HCT116 (cell line): Measurements from ENCODE around the gene CGNL1. TPM values are rescaled to one million over a fixed set of nuclear protein-coding genes. Genes with fewer than 3 reads are reported as not detected.

Experiments used
- ATAC-seq: fragments of 200-7000 bp; cut with Tn5 transposase; 2 replicates; pipeline ENCODE4 v1.9.1; 2020; ENCODE audit warnings: mild to moderate bottlenecking, moderate library complexity
- BruUV-seq: library from RNA; stranded (reverse); fragments of 400-500 nt; replicated peaks from 2 replicates; lab custom pipeline; 2021; lab: Mats Ljungman, UMichigan
- CTCF ChIA-PET: fragments of 300-600 bp; sonication (Branson Sonifier 250); formaldehyde crosslinking; loops from one replicate; lab custom pipeline; 2021; ENCODE audit warnings: antibody characterized with exemption; lab: Charles Lee
- POLR2A ChIA-PET: fragments of 300-600, 350-600 bp; sonication (Branson Sonifier 250); formaldehyde crosslinking; loops from one replicate; lab custom pipeline; 2021; ENCODE audit warnings: antibody characterized with exemption; lab: Charles Lee
- RAD21 ChIA-PET, 2 experiments: fragments of 300-600 bp; sonication (Branson Sonifier 250); formaldehyde crosslinking; loops; one replicate each; lab custom pipeline; 2023; ENCODE audit warnings: low total read pairs in 2 of 2; ENCODE audit not compliant: uncharacterized antibody in 2 of 2, unreplicated experiment in 2 of 2, low non-redundant PET in 1 of 2; lab: Charles Lee
- DNase-seq: peaks from one replicate; pipeline ENCODE4 v3.0.0-alpha.2; 2010; ENCODE audit warnings: low read depth, low spot score
- H2AFZ ChIP-seq: fragments of 200-600 bp; shearing (Covaris generic), sonication (generic); 2 replicates; pipeline ENCODE4 v1.6.1; 2017; ENCODE audit warnings: low read depth, mixed run types, mixed read lengths, antibody characterized with exemption, low read length; ENCODE audit not compliant: poor library complexity, severe bottlenecking
- H3K27ac ChIP-seq: 2 replicates; pipeline ENCODE4 v1.5.1; 2012; ENCODE audit warnings: low read depth, low read length
- H3K27me3 ChIP-seq: fragments of 200-600 bp; sonication (generic); 2 replicates; pipeline ENCODE4 v1.6.1; 2016; ENCODE audit warnings: mixed run types, low read length, mixed read lengths; ENCODE audit not compliant: insufficient read depth
- H3K36me3 ChIP-seq, 2 experiments: fragments of 200-500 bp in 1 of 2; fragments of 200-600 bp in 1 of 2; sonication (Bioruptor generic) in 1 of 2; sonication (generic) in 1 of 2; 2 replicates each; pipeline versions ENCODE4 v1.5.1 to v1.6.1; 2014 to 2016; ENCODE audit warnings: low read length in 2 of 2, inconsistent platforms in 1 of 2, mixed read lengths in 1 of 2, mixed run types in 1 of 2; ENCODE audit not compliant: insufficient read depth in 2 of 2, control insufficient read depth in 1 of 2
- H3K4me1 ChIP-seq, 2 experiments: fragments of 200-600 bp in 1 of 2; sonication (generic) in 1 of 2; 2 replicates each; pipeline versions ENCODE4 v1.5.1 to v1.6.1; 2012 to 2017; ENCODE audit warnings: low read length in 2 of 2, inconsistent platforms in 1 of 2, mild to moderate bottlenecking in 1 of 2, mixed read lengths in 1 of 2, mixed run types in 1 of 2, moderate library complexity in 1 of 2; ENCODE audit not compliant: insufficient read depth in 2 of 2, control insufficient read depth in 1 of 2
- H3K4me2 ChIP-seq: fragments of 200-600 bp; sonication (generic); 2 replicates; pipeline ENCODE4 v1.6.1; 2017; ENCODE audit warnings: mixed run types, low read length, mixed read lengths
- H3K4me3 ChIP-seq, 2 experiments: fragments of 200-600 bp in 1 of 2; sonication (generic) in 1 of 2; replicated peaks in 1 of 2; 2 replicates each; pipeline ENCODE4 v1.5.1; 2011 to 2016; ENCODE audit warnings: low read length in 2 of 2, control low read depth in 1 of 2, low read depth in 1 of 2, mild to moderate bottlenecking in 1 of 2, mixed read lengths in 1 of 2, mixed run types in 1 of 2
- H3K79me2 ChIP-seq: fragments of 200-600 bp; sonication (generic); 2 replicates; pipeline ENCODE4 v1.6.1; 2017; ENCODE audit warnings: mild to moderate bottlenecking, mixed run types, low read length, moderate library complexity, mixed read lengths; ENCODE audit not compliant: insufficient read depth
- H3K9ac ChIP-seq: fragments of 200-600 bp; sonication (generic); 2 replicates; pipeline ENCODE4 v1.6.1; 2016; ENCODE audit warnings: low read length, mixed read lengths
- H3K9me2 ChIP-seq: fragments of 200-600 bp; sonication (generic), shearing (Covaris generic); 2 replicates; pipeline ENCODE4 v1.6.1; 2017; ENCODE audit warnings: mixed run types, mild to moderate bottlenecking, moderate library complexity; ENCODE audit not compliant: insufficient read depth
- H3K9me3 ChIP-seq, 2 experiments: fragments of 200-500 bp in 1 of 2; fragments of 200-600 bp in 1 of 2; sonication (Bioruptor generic) in 1 of 2; sonication (generic) in 1 of 2; 2 replicates each; pipeline ENCODE4 v1.6.1; 2014 to 2017; ENCODE audit warnings: low read length in 2 of 2, mixed read lengths in 2 of 2, inconsistent platforms in 1 of 2, low read depth in 1 of 2, mild to moderate bottlenecking in 1 of 2, mixed run types in 1 of 2, moderate library complexity in 1 of 2; ENCODE audit not compliant: control insufficient read depth in 1 of 2, insufficient read depth in 1 of 2
- H4K20me1 ChIP-seq: fragments of 200-600 bp; sonication (generic), shearing (Covaris generic); 2 replicates; pipeline ENCODE4 v1.6.1; 2017; ENCODE audit warnings: mixed run types, mild to moderate bottlenecking, moderate library complexity; ENCODE audit not compliant: insufficient read depth
- EGR1 ChIP-seq: IDR thresholded peaks from 2 replicates; pipeline ENCODE4 v1.6.1; 2012; ENCODE audit warnings: low read depth
- EZH2 ChIP-seq: fragments of 200-600 bp; sonication (generic); IDR thresholded peaks from 2 replicates; pipeline ENCODE4 v1.6.1; 2017; ENCODE audit warnings: antibody characterized with exemption, mixed run types
- FOSL1 ChIP-seq: IDR thresholded peaks from 2 replicates; pipeline ENCODE4 v1.6.1; 2012; ENCODE audit warnings: low read depth
- POLR2AphosphoS5 ChIP-seq: IDR thresholded peaks from 2 replicates; pipeline ENCODE4 v1.6.1; 2011; ENCODE audit warnings: mild to moderate bottlenecking, low read depth, low read length, moderate library complexity
- REST ChIP-seq: IDR thresholded peaks from 2 replicates; pipeline ENCODE4 v1.6.1; 2012; ENCODE audit warnings: low read depth
- SP1 ChIP-seq: IDR thresholded peaks from 2 replicates; pipeline ENCODE4 v1.6.1; 2012; ENCODE audit warnings: low read depth
- TCF7L2 ChIP-seq: IDR thresholded peaks from 2 replicates; pipeline ENCODE4 v1.7.0; 2011; ENCODE audit warnings: borderline replicate concordance, inconsistent platforms; ENCODE audit not compliant: insufficient read depth, insufficient read length; ENCODE audit errors: extremely low read depth
- YY1 ChIP-seq: IDR thresholded peaks from 2 replicates; pipeline ENCODE4 v1.6.1; 2011; ENCODE audit warnings: low read length, low read depth, moderate library complexity, mild to moderate bottlenecking; ENCODE audit not compliant: insufficient replicate concordance; ENCODE audit errors: extremely low read depth
- ZFX ChIP-seq: fragments of 450-650 bp; IDR thresholded peaks from 2 replicates; pipeline ENCODE4 v1.6.1; 2017
- intact Hi-C: fragments of 100-400 bp; cut with micrococcal nuclease; formaldehyde crosslinking; loops from 2 replicates; pipeline ENCODE4 v1.10.0; 2022
- total RNA-seq: library from RNA; stranded (reverse); gene quantifications from one replicate; pipeline ENCODE4 v1.2.1, GENCODE V29; 2021; ENCODE audit not compliant: unreplicated experiment

The CGNL1 gene
- total RNA-seq, 1 experiment from 2014 or later: 2.2 TPM

DNA sequence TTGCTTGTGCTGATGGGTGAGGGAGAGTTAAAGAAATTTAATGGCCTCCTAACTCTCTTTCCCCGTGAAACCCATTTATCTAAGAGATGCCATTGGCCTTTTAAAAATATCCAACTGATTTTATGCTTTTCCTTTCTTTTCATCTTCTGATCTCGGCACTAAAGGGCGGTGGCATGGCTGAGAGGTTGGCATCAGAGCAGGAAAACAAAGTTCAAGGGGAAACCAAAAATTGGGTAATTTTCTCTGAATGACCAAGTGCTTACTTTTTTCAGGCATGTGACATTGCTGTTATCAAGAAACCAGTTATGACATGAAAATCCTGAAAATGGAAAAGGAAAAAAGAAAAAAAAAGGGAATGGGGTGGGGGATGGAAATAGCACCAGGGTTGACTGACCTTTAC is 3.2 kb downstream of the CGNL1 start:
- H3K79me2 ChIP-seq: no peaks in the 10 kb centered on the region
- H3K9me3 ChIP-seq: no peaks in the 10 kb centered on the region
- ATAC-seq (no peak), DNase-seq (no peak)
- no peak overlapping the region for H3K4me2 ChIP-seq
- intact Hi-C loops: no loop called here
- no peaks in the 10 kb centered on the region for H3K27me3 ChIP-seq
- no peak overlapping the region for H3K27ac ChIP-seq
- RAD21 ChIA-PET: no interaction called here
- no peak overlapping the region for H2AFZ ChIP-seq
- H3K4me3 ChIP-seq: no peak overlapping the region
- TF ChIP-seq YY1 (no peak), EGR1 (no peak), EZH2 (no peak), SP1 (no peak), ZFX (no peak), REST (no peak), POLR2AphosphoS5 (no peak), TCF7L2 (no peak), FOSL1 (no peak)
- no peaks in the 10 kb centered on the region for H3K36me3 ChIP-seq
- no peak overlapping the region for H3K9ac ChIP-seq
- H4K20me1 ChIP-seq: no peaks in the 10 kb centered on the region
- CTCF ChIA-PET: no interaction called here
- peaks cover 5 to 9% of the 10 kb centered on the region in 2 experiments; a peak in 3 of 4 replicates for H3K4me1 ChIP-seq
- no peaks in the 10 kb centered on the region for H3K9me2 ChIP-seq
- POLR2A ChIA-PET: no interaction called here
- BruUV-seq: no TSS peak
